ENCODE data around the gene PHAX.
A peak's percentile ranks its signal among the peaks of the same experiment; 100 is the strongest.

Gene PHAX

GRCh38 chr5:126576974-126577373 is 23.8 kb upstream of the PHAX start:
- H3K4me3 ChIP-seq (ENCODE audit: low read length), result no peak overlapping the region
- no peak for TF ChIP-seq CTCF (IDR thresholded peaks at IDR 0.05; ENCODE audit: insufficient read depth, low read depth, low read length, missing control alignments)
- DNase-seq (ENCODE audit: low read depth), result peak; percentile 66

- TF ChIP-seq CTCF (IDR thresholded peaks at IDR 0.05; ENCODE audit: insufficient read depth, low read depth, low read length, missing control alignments), result no peak
- no peak overlapping the region for H3K4me3 ChIP-seq (ENCODE audit: low read length)
- DNase-seq (ENCODE audit: low read depth), result peak; percentile 51
Observed at GRCh38 chr5:126577415-126577814, 23.3 kb upstream of the PHAX start.

GRCh38 chr5:126579716-126580115 is 21.0 kb upstream of the PHAX start:
- no peak for TF ChIP-seq CTCF (IDR thresholded peaks at IDR 0.05; ENCODE audit: insufficient read depth, low read depth, low read length, missing control alignments)
- no peak overlapping the region for H3K4me3 ChIP-seq (ENCODE audit: low read length)
- no peak for DNase-seq (ENCODE audit: low read depth)

- no peak for DNase-seq (ENCODE audit: low read depth)
- no peak overlapping the region for H3K4me3 ChIP-seq (ENCODE audit: low read length)
- TF ChIP-seq CTCF (IDR thresholded peaks at IDR 0.05; ENCODE audit: insufficient read depth, low read depth, low read length, missing control alignments), result no peak
Observed at GRCh38 chr5:126583761-126584160, 17.0 kb upstream of the PHAX start.

GRCh38 chr5:126587551-126588390 is 13.0 kb upstream of the PHAX start:
- H3K4me3 ChIP-seq (ENCODE audit: low read length), result no peak overlapping the region
- DNase-seq (ENCODE audit: low read depth), result no peak
- TF ChIP-seq CTCF (IDR thresholded peaks at IDR 0.05; ENCODE audit: insufficient read depth, low read depth, low read length, missing control alignments), result no peak

GRCh38 chr5:126589536-126590297 is 11.0 kb upstream of the PHAX start:
- no peak for TF ChIP-seq CTCF (IDR thresholded peaks at IDR 0.05; ENCODE audit: insufficient read depth, low read depth, low read length, missing control alignments)
- DNase-seq (ENCODE audit: low read depth), result no peak
- H3K4me3 ChIP-seq (ENCODE audit: low read length), result no peak overlapping the region
